ENCODE measurements around the gene SLC26A1. TPM values are rescaled to one million over a fixed set of nuclear protein-coding genes. Genes with fewer than 3 reads are reported as not detected.

Gene SLC26A1
- total RNA-seq, 1 experiment from 2014 or later: not detected

- DNase-seq (ENCODE audit: low read depth): no peak
These were observed 26.7 kb downstream of the SLC26A1 start for GRCh38 chr4:966266-967112.

- no peak for DNase-seq (ENCODE audit: low read depth)
These were observed 27.5 kb downstream of the SLC26A1 start for GRCh38 chr4:965766-966134.

- DNase-seq (ENCODE audit: low read depth): no peak
These were observed 28.0 kb downstream of the SLC26A1 start for GRCh38 chr4:965048-965765.

GRCh38 chr4:964346-965025, 28.7 kb downstream of the SLC26A1 start:
- no peak for DNase-seq (ENCODE audit: low read depth)

GRCh38 chr4:963276-964225, 29.7 kb downstream of the SLC26A1 start:
- DNase-seq (ENCODE audit: low read depth): no peak

- DNase-seq (ENCODE audit: low read depth): no peak
These were observed 30.7 kb downstream of the SLC26A1 start for GRCh38 chr4:962231-963208.

- no peak for DNase-seq (ENCODE audit: low read depth)
These were observed 31.6 kb downstream of the SLC26A1 start for GRCh38 chr4:961351-962230.

- no peak for DNase-seq (ENCODE audit: low read depth)
These were observed 32.4 kb downstream of the SLC26A1 start for GRCh38 chr4:960636-961350.

- DNase-seq (ENCODE audit: low read depth): no peak
These were observed 33.0 kb downstream of the SLC26A1 start for GRCh38 chr4:960140-960635.

GRCh38 chr4:959338-960139, 33.7 kb downstream of the SLC26A1 start:
- no peak for DNase-seq (ENCODE audit: low read depth)

GRCh38 chr4:958696-959337, 34.4 kb downstream of the SLC26A1 start:
- no peak for DNase-seq (ENCODE audit: low read depth)

GRCh38 chr4:958314-958665, 34.9 kb downstream of the SLC26A1 start:
- no peak for DNase-seq (ENCODE audit: low read depth)

GRCh38 chr4:957581-958313, 35.5 kb downstream of the SLC26A1 start:
- no peak for DNase-seq (ENCODE audit: low read depth)

- DNase-seq (ENCODE audit: low read depth): no peak
These were observed 36.0 kb downstream of the SLC26A1 start for GRCh38 chr4:957231-957580.

- no peak for DNase-seq (ENCODE audit: low read depth)
These were observed 36.5 kb downstream of the SLC26A1 start for GRCh38 chr4:956531-957230.

GRCh38 chr4:955931-956381, 37.2 kb downstream of the SLC26A1 start:
- no peak for DNase-seq (ENCODE audit: low read depth)

Measured in RPMI7951 (cell line).